Stimulated activated CD8-positive, alpha-beta memory T cell treated with anti-CD3 and anti-CD28 coated beads, Interleukin-12 subunit alpha, Interleukin-12 subunit beta, amount 100 ng/mL, for 24 hours (primary cell): ENCODE data around the gene INPP5J.
A peak's percentile ranks its signal among the peaks of the same experiment; 100 is the strongest.
"Not testable (repeated sequence)": the region's sequence is repeated elsewhere in the genome, so short reads cannot be mapped to it uniquely, and the experiment has no call there.

Experiments used
- DNase-seq: peaks from one replicate; pipeline ENCODE4 v3.0.0-alpha.2; 2020; ENCODE audit errors: extremely low read depth

INPP5J gene

DNA sequence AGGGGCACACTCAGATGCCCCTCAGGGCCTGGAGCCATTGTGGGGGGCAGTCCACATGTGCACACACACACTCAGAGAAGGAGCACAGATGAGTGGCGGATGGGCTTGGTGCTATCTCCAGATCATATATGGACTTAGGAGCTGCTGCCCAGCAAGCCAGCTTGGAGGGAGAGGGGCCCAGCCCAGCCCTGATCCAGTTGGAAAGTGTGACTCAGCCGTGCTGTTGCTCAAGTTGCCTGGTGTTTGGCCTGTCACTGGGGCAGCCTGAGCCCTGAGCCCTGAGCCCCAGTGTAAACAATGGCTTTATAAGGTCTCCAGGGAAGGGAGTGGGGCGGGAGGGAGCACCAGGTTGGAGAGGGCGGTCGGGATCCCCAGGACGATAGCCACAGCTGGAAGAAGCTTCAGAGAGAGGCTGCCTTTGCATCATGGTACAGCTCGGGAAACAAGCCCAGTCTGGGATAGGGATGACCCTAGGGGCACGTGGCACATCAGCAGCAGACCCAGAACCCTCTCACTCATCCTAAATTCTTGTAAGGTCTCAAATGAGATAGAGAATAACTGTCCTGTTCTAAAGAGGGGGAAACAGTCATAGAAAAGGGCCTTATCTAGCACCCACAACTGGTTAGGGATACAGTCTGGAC lies 20.2 kb upstream of the INPP5J start:
- no peak for DNase-seq

DNA sequence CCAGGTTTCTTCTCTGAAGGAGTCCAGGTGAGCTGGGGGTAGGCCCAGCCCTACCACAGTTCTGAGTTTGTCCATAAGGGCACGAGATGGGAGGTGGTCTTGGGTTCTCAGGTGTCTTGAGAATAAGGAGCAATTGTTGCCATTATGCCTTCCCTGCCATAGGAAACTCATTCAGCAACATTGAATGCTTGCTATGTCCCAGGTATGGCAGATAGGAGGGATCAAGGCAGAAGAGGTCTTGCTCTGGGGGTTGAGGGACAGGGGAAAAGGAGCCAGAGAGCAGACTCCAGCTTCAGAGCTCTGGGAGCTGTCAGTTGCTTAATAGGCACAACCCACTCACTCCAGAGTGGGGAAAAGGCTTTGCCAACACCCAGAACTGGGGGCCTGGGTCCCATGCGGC lies 19.7 kb upstream of the INPP5J start:
- no peak for DNase-seq

DNA sequence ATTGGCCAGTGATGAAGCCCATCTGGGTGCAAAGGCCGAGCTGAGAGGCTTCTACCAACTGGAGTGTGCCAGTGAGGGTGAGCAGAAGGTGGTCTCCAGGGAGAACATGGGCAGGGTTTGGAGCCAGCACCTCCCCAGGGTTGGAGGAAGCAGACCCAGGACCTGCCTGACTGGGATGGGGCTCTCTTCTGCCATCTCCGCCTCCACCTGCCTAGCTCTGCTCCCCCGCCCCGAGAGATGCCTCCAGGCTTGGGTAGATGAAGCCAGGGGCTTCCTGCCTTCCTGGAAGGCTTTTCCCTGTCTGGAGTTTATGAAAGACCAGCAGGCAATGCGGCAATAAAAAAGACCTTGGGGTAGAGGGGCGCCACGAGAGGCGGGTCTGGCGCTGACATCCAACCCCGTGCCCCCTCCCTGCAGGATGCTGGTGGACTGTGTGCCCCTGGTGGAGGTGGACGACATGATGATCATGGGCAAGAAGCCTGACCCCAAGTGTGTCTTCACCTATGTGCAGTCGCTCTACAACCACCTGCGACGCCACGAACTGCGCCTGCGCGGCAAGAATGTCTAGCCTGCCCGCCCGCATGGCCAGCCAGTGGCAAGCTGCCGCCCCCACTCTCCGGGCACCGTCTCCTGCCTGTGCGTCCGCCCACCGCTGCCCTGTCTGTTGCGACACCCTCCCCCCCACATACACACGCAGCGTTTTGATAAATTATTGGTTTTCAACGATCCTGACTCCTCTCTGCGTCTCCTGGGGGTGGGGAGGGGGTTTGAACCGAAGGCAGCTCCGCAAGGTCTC lies 18.7 kb upstream of the INPP5J start:
- DNase-seq = no peak

DNA sequence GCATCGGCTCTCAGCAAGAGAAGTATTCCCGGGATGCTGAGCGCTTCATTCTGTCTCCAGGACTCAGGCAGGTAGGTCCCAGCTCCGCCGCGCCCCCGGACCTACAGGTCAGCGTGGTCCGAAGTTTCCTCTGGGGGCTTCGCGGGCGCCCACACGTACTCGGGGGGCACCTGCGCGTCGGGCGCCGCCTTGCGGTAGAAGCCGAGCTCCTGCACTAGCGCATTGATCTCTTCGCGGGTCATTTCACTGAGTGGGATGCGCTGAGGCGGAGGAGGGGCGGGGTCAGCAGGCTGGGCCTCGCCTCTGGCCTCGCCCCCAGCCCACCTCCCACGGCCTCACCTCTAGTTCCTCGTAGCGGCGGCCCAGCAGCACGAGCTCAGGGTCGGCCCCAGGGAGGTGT lies 17.9 kb upstream of the INPP5J start:
- no peak for DNase-seq

DNA sequence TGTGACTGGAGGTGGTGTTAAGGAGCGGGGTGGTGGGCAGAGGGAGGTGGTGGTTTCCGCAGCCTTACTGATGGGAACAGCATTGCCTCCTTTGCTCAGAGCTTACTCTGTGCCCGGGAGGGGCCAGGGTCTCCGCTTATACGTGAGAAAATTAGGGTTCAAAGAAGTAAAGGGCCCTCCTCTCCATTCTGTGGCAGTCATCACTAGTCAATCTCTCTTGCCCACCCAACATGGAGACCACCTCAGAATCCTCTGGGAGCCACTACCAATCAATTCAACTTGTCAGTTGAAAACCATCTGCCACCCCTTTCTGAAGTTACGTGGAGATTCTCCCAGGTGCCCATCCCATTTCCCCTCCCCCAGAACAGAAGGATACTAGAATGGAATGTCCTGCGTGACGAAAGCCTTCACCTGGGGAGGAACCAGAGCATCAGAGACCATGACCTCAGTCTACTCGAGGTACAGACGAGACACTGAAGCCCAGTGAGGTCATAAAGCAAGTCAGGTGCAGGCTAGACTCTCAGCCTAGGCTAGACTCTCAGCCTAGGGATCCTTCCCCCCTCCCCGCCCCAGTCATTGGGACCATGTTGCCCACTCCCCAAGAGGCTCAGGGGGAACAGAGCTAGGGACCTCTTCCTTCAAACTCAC lies 17.4 kb upstream of the INPP5J start:
- no peak for DNase-seq

DNA sequence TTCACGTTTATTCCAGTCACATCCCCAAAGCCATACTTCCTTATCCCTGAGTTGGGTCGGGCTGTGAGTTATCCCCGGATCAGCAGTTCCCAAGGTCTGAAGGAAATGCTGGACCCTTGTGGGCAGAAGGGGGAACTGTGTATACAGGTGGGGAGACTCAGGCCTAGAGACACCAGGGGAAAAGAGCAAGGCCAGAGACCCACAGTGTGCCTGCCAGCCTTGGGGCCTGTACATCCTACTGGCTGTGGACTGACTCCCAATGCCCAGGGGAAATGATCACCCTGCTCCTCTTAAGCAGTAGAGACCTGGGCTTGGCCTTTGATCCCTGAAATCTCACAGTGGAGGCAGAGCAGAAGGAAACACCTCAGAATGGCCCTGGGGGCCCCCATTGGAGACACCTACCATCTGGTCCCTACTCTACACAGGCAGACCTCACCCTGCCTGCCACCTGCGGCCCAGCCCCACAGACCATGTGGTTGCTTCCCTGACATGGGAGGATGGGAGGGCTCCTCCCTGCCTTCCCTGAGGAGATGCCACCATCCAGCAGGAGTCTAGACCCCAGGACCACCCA lies 16.7 kb upstream of the INPP5J start:
- no peak for DNase-seq

DNA sequence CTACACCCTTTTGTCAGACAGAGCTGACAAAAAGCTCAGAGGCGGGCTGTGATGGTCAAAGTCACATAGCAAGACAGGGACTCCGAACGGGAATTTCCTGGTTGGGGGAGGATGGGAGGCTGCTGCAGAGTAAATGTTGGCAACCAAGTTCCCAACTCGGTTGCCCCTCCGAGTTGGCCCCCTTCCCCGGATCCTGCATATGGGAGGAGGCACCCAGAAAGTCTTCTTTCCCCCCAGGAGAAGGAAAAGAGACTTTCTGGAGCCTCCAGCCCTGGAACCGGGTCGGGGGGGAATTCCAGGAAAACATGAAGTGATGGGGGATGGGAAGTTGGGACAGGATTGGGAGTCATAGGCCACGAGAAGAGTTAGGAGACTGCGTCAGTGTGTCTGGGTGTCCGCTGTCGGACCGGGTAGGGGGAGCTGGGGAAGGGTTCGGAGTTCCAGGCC lies 16.0 kb upstream of the INPP5J start:
- DNase-seq = no peak

DNA sequence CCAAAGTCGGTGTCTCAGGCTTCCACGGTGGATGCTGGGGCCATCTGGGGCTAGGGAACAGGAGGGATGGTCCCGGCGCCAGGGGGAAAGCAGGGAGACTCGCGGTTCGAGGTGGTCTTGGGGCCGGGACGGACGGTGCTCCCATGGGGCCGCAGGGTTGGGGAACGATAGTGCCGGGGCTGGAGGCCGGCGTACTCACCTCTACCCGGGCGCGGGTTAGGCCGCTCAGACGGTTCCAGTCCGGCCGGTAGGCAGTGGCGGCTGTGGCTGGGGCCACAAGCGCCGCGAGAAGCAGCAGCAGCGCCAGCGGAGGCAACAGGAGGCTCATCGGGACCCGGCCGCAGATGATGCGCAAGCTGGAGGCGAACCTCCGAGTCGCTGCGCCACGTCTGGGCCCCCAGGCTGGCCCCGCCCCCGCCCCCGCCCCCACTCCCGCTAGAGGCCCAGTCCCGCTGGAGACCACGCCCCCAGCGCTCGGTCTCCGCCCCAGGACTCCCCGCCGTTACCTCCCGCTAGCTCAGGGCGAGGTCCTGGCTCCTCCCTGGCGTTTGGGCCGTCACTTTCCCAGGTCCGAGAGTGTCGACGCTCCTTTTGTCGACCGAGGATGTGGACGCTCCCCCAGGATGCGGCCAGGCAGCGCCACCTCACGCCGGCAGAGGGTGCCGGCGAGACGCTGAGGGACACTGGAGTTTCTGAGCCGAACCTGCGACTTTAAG lies 15.4 kb upstream of the INPP5J start, which contains the start of gene SELENOM:
TSS of gene SELENOM (minus strand) at position 391 of the 716 bp plus-strand sequence. CDS start at position 328, 63 bp downstream.
- peak; percentile 62 for DNase-seq

DNA sequence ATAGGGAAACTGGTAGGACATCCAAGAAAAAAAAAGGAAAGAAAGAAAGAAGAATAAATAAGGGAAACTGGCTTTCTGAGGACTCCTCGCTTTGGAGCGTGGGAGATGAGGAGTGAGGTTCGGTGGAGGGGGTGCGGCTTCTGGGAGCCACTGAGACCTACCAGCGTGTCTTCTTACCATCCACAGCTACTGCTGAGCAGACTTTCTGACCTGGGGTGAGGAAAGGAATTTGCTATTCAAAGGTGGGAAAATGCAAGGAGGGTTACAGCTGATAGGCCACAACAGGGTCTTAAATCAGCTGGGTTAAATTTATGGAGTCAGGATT lies 14.9 kb upstream of the INPP5J start:
- no peak for DNase-seq

DNA sequence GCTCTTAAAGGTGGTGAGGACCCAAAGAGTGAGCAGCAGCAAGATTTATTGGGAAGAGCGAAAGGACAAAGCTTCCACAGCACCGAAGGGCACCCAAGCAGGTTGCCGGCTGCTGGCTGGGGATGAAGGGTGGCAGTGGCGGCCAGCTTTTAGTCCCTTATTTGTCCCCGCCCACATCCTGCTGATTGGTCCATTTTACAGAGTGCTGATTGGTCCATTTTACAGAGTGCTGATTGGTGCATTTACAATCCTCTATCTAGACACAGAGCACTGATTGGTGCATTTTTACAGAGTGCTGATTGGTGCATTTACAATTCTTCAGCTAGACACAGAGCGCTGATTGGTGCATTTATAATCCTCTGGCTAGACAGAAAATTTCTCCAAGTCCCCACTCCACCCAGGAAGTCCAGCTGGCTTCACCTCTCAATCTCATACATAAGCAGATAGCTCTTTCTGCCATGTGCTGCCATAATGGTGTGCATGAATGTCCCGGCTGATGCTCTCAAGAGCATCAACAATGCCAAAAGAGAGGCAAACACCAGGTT lies 10.1 kb upstream of the INPP5J start:
- DNase-seq = not testable (repeated sequence)

DNA sequence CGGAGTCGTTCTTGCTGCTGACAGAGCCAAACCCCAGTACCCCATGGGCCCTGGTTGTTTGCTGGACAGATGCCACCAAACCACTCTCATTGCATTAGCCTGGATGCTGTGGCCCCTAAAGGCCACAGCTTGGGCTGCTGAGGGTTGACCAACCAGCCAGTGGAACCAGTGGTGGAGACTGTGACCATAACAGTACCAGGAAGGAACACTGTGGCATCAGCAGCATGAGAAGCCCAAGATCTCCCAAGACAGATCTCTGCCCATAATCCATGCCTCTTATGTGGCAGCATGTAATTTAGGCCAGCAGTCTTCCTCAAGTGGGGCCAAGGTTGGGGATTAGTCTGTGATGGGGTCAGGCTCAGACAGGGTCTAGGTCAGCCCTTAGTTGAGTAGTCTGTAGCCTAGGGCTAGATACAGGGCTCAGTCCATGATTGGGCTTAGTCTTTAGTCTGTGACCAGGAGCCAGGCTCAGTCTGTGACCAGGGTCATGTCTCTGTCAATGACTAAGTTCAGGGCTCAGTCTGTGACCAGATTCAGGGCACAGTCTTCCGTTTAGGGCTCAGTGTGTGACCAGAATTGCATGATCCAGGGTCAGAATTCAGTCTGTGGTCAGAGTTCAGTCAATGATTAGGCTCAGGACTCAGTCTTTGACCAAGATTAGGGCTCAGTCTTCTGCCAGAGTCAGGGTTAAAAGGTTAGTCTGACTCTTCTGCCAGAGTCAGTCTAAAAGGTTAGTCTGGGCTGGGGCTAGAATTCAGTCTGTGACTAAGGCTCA lies 4.5 kb upstream of the INPP5J start:
- DNase-seq = no peak

DNA sequence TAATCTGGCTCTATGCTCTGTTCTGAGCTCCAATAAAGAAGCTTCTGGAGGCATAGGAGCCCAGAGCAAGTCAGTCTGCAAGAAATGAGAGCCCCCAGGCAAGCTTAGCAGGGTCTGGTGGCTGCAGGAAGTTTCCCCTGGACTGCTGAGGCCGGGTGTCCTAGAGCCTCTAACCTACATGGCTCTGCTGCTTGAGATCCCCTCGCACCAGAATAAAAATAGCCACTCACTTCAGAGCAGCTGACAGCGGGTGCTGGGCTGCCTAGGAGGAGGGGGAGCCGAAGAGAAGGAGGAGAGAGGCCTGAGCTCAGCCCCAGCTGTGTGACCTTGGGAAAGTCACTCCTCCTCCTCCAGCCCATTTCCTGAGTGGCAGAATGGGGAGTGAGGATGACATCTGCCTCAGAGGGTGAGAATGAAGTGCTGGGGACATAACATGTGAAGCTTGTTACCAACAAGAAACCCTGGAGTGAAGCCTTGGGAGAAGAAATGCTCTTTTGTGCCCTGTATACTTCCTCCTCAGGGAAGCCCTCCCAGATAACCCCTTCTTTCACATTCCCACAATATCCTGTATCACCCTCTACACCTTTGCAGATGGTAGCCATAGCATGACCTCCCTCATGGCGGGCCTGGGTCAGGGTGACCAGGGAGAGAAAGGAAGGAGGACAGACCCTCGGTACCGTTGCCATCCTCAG lies 3.6 kb upstream of the INPP5J start:
- DNase-seq = no peak

DNA sequence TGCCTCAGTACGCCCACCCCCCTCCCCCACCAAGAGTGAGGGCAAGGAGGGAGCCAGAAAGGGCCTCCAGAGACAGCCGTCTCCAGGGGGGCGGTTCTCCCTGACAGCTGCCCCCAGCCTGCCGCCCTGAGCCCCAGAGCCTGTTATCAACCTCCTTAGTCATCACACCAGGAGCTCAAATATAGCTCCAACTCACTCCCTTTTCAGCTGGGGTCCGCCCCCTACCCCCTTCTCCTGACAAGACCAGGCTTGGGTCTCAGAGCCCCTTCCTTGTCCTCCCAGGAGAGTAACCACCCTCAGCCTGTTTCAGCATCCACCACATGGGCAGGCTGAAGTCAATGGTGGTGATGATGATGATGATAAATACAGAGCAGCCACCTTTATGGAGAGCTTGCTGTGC lies 2.5 kb upstream of the INPP5J start:
- DNase-seq = no peak

DNA sequence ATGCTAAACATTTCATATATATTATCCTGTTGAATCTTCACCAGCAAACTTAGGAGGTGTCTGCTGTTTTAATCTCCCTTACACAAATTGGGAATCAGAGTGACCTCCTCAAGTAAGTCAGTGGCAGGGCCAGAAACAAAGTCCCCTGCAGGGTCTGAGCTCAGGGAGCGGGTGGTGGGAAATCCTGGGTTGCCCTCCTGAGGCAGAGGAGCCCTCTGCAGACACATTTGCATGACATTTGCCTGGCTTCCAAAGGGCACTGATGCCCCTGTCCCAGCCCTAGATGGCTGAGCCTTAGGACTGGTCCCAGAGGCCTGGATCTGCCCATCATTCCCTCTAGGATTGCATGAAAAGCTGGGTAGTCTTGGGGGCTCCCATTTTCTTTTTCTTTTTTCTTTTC lies 2.1 kb upstream of the INPP5J start:
- DNase-seq = no peak

DNA sequence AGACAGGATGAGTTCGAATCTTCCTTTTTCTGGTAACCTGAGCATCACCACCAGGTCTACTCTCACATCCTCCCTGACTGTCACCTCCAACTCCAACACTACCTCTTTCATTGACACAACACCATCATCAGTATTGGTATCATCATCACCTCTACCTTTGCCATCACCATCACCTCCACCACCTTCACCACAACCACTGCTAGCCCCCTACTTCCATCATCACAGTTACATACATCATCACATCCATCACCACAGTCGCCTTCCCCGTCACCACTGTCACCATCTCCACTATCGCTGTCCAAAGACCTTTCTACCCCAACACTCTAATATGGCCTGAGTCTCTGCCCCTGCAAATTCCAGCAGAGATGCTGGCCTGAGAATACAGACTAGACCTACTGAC lies 1.4 kb upstream of the INPP5J start:
- DNase-seq = no peak

DNA sequence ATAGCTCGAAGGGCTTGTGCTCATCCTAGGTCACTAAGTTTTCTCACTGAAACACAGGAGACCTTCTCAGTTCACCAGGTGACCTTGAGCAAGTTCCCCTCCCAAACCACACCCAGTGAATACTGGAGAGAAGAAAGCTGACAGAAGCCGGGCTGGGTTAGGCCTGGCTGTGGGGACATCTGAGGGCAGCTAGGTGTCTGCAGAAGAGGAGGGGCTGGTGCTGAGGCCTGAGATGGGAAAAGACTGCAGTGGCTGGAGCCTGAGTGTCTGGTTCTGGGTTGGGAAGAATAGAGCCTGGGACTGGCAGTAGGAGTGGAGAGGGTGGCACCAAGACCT lies 602 bp upstream of the INPP5J start:
- no peak for DNase-seq

DNA sequence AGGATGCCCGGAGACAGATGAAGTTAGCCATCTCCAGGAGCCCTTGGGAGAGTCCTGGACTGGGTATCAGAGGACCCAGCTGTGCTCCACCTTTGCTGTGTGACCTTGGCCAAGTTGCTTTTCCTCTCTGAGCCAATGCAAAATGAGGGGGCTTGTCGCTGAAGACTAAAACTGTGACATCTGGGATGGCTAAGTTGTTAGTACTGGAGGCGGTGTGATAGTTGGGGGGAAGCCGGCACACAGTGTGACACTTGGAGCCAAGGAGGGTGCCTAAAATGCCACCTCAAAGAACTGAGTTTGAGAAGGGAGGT lies 481 bp downstream of the INPP5J start:
- no peak for DNase-seq

DNA sequence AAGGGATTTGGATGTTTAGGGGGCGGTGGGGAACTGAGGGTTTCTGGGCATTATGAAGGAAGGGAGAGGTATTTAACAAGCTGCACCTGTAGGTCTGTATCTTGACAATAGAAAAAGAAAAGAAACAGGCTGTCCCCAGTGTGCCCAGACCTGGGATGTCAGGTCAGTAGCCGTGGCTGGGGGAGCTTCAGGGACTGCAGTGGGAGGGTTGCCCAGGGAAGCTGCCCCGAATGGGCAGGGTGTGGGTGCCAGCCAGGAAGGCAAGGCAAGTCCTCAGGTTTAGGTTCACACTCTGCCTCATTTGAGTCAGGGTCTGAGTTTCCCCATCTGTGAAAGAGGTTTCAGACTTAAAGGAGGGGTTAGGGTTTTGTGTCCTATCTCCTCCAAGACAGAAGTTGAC lies 1.5 kb downstream of the INPP5J start:
- no peak for DNase-seq

DNA sequence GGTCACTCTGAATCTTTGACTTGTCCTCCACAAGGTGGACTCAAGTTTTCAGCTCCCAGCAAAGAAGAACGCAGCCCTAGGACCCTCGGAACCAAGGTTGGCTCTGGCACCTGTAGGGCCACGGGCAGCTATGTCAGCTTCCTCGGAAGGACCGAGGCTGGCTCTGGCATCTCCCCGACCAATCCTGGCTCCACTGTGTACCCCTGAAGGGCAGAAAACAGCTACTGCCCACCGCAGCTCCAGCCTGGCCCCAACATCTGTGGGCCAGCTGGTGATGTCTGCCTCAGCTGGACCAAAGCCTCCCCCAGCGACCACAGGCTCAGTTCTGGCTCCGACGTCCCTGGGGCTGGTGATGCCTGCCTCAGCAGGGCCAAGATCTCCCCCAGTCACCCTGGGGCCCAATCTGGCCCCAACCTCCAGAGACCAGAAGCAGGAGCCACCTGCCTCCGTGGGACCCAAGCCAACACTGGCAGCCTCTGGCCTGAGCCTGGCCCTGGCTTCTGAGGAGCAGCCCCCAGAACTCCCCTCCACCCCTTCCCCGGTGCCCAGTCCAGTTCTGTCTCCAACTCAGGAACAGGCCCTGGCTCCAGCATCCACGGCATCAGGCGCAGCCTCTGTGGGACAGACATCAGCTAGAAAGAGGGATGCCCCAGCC lies 2.2 kb downstream of the INPP5J start:
- no peak for DNase-seq

DNA sequence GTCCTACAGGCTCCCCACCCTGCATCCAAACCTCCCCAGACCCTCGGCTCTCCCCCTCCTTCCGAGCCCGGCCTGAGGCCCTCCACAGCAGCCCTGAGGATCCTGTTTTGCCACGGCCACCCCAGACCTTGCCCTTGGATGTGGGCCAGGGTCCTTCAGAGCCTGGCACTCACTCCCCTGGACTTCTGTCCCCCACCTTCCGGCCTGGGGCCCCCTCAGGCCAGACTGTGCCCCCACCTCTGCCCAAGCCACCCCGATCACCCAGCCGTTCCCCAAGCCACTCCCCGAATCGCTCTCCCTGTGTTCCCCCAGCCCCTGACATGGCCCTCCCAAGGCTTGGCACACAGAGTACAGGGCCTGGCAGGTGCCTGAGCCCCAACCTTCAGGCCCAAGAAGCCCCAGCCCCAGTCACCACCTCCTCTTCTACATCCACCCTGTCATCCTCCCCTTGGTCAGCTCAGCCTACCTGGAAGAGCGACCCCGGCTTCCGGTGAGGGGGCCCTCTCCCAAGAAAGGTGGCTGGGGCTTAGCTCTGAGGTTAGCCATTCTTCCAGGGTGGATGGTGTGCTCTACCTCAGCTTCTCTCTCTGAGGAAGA lies 2.9 kb downstream of the INPP5J start:
- DNase-seq = no peak
